ENCODE data around the gene IKZF2.

IKZF2 gene

DNA sequence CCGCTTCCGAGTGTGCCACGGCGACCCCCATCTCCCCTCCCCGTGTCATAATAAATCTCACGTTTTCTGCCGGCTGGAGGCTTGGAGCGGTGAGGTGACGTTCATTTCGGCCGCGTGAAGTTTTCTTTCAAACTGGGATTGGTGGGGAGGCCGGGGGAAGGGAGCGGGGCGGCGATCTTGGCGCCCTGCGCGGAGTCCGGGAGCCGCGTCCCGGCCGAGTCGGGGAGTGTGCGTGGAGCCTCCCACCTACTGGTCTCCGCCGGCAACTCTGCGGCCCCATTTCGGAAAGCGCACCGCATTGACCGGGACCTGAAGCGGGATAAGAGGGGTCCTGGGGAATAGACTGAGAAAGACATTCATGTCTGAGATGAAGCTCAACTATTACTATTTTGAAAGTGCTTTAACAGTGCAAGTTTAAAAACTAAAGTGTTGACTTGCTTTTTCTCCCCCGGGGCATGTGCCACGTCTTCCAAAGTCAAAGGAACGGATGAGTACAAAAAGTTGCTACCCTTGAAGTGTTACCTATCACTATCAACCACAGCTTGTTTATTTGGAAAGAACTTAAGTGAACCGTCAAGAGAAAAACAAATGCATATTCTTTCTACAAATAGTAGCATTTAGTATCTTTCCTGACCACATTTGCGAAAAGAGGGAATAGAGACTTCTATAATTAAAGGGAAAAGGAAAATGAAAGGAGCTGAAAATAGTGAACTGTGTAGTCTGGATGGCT lies 818 bp upstream of the IKZF2 start:
- no peak for DNase-seq

DNA sequence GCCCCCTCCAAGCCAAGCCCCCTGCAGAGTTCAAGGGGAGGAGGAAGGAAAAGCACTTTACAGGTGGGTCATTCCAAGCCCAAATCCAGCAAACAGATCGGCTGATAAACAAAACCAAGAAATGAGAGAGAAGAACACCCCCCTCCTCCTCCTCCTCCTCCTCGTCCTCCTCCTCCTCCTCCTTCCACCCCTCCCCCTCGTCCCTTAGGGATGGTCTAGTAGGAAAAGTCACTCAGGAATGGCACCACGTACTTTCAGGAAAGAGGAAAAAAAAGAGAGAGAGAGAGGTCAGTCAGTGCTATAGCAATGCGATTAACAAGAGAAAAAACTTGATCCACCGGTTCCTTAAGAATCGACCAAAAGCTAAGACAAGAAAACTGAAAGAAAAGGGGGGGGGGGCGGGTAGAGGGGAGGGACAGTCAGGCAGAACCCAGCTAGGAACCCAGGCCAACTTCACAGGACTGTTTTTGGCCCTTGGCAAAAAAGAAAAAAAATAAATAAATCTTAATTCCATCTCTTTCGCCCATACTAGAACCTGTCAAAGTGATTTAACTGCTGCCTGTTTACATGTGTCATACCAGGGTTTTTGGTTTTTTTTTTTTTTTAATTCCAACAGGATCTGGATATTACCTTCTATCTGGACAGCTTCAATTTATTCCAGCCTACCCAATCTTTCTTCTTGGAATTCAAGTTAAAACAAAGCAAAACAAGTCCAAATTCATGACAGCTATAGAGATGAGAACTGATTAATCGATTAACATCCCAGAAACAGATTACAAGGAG lies 906 bp downstream of the IKZF2 start:
- no peak for DNase-seq

DNA sequence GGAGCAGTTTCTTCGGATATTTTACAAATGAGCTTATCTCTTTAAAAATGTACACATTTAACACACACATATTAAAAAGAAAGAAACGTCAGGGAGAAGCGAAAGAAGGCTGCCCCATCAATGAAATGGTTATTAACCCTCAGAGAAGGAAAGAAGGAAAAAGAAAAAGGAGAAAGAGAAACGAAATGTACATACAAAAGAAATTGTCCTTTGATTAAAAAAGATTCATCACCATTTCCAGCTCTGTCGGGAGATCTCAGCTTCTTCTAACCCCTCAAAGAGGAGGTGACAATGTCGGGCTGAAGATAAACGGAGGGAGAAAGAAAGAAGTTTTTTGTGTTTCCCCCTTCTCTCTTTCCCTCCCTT lies 1.5 kb downstream of the IKZF2 start:
- no peak for DNase-seq

DNA sequence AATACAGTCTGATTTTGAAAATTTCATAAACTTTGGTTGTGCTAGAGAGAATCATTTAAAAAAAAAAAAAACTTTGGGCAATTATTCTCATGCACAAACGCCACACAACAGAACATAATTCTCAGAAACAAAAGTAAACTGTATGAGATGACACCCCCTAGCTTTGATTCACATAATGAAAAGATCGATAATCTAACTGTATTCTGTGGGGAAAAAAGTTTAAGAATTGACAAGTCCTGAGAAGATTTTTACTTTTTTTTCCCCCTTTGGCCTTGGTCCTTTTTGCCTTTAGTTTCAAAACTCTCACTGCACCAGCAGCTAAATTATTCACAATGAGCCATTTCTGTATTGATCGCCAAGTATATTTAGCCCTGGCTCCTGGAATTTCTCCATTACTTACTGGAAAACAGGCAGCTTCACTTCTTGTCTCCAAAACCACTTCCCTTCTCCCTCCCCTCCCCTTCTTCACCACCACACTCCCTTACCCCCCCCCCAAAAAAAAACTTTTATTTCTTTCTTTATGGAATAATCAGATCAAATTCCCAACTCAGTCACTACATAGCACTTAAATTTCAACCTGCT lies 2.0 kb downstream of the IKZF2 start:
- no peak for DNase-seq

- DNase-seq: no peak
Observed at GRCh38 chr2:213148572-213149261, 2.7 kb downstream of the IKZF2 start.

GRCh38 chr2:213147538-213147937 lies 3.9 kb downstream of the IKZF2 start:
- no peak for DNase-seq

GRCh38 chr2:213145715-213146242 lies 5.6 kb downstream of the IKZF2 start:
- no peak for DNase-seq

- no peak for DNase-seq
Observed at GRCh38 chr2:213137064-213137463, 14.3 kb downstream of the IKZF2 start.

- DNase-seq: no peak
Observed at GRCh38 chr2:213129311-213129710, 22.1 kb downstream of the IKZF2 start.

GRCh38 chr2:213125646-213126347 lies 25.6 kb downstream of the IKZF2 start:
- DNase-seq: no peak

- DNase-seq: no peak
Observed at GRCh38 chr2:213122725-213123124, 28.7 kb downstream of the IKZF2 start.

GRCh38 chr2:213121690-213122089 lies 29.7 kb downstream of the IKZF2 start:
- no peak for DNase-seq

GRCh38 chr2:213119061-213119809 lies 32.2 kb downstream of the IKZF2 start:
- no peak for DNase-seq

DNA sequence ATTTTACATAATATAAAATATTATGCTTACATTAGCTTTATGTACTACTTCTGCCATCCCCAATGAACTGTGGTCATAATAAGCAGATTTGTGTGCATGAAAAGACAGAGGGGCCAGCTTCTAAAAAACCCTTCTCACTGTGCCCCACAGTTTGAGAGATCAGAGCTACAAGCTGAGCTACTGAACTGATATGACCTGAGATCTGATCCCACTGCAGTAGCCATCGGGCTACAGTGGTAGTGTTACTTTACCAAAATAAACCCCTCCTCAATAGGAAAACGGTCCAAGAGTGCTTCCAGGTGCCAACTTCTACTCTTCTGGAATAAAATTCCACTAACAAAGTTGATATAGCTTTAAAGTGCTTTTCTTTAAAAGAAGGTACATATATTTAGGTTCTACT lies 43.1 kb downstream of the IKZF2 start:
- DNase-seq: no peak

GRCh38 chr2:213107728-213108127 lies 43.7 kb downstream of the IKZF2 start:
- no peak for DNase-seq

GRCh38 chr2:213105212-213105611 lies 46.2 kb downstream of the IKZF2 start:
- no peak for DNase-seq

DNA sequence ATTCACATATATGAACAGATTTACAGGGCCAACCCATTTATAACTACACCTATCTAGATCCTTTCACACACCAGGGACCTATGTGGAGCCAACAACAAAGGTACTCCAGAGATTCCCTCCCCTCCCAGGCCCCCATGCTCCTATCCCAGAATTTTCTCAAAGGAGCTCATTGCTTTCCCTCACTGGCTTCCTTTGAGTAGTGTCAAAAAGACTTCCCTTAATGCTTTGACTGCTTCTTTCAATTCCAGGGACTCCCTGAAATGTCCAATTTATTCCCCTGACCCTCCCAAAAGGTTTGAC lies 46.6 kb downstream of the IKZF2 start:
- DNase-seq: no peak

GRCh38 chr2:213104092-213104902 lies 47.1 kb downstream of the IKZF2 start:
- no peak for DNase-seq

DNA sequence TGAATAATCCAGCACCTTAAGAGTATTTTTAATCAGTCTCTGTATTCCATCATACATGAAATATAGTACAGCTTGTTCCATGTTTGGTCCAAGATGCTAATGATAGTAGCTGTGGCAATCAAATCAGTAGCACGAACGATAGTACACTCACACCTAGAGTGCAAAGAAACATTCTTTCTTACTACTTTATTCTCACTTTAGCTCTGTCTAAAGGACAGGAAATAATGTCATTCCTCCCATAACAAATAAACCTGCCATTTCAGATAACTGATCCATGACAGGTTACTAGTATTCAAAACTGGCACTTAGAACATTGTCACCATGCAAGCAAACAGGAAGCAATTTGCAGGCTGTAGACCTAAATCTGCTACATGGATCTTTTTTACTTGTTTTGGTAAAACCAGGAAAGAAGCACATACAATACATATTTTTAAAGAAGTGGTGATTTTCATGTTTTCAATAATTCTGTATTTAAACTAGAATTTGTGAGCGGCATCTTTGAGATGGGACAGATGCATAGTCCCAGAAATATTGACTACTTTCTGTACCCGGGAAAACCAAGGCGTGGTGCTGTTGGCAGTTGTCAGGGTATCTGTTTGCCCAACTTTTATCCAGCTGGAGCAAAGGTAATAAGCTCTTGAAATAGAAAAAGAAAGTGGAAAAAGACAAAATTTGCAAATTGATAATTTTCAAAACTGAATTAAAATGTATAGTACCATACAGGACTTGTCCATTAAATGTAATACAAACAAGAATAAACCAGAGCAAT lies 49.5 kb downstream of the IKZF2 start:
- no peak for DNase-seq

- no peak for DNase-seq
Observed at GRCh38 chr2:213101109-213101508, 50.3 kb downstream of the IKZF2 start.

All from SIG-M5 (cell line).